ENCODE results near the gene DLGAP5. TPM values are rescaled to one million over a fixed set of nuclear protein-coding genes. Genes with fewer than 3 reads are reported as not detected.

The DLGAP5 gene
- total and polyA plus RNA-seq, 2 of the 13 experiments (the other 11 are each of a cell fraction or from before 2014, with no cell fraction given), result 7.7 to 55.8 TPM

- TF ChIP-seq USF2 (IDR thresholded peaks at IDR 0.05; ENCODE audit: low read depth, low read length), result no peak
- no peak for TF ChIP-seq USF2 (CRISPR knock-in tag; IDR thresholded peaks at IDR 0.05; ENCODE audit: borderline replicate concordance)
- no peak for TF ChIP-seq E2F2 (CRISPR knock-in tag; IDR thresholded peaks at IDR 0.05; ENCODE audit: borderline replicate concordance)
- TF ChIP-seq GABPA (IDR thresholded peaks at IDR 0.05; ENCODE audit: low read depth, low read length), result no peak
- peak; percentile 54 for TF ChIP-seq GABPA (CRISPR knock-in tag; IDR thresholded peaks at IDR 0.05; ENCODE audit: low read depth)
- TF ChIP-seq, protein P1, sequence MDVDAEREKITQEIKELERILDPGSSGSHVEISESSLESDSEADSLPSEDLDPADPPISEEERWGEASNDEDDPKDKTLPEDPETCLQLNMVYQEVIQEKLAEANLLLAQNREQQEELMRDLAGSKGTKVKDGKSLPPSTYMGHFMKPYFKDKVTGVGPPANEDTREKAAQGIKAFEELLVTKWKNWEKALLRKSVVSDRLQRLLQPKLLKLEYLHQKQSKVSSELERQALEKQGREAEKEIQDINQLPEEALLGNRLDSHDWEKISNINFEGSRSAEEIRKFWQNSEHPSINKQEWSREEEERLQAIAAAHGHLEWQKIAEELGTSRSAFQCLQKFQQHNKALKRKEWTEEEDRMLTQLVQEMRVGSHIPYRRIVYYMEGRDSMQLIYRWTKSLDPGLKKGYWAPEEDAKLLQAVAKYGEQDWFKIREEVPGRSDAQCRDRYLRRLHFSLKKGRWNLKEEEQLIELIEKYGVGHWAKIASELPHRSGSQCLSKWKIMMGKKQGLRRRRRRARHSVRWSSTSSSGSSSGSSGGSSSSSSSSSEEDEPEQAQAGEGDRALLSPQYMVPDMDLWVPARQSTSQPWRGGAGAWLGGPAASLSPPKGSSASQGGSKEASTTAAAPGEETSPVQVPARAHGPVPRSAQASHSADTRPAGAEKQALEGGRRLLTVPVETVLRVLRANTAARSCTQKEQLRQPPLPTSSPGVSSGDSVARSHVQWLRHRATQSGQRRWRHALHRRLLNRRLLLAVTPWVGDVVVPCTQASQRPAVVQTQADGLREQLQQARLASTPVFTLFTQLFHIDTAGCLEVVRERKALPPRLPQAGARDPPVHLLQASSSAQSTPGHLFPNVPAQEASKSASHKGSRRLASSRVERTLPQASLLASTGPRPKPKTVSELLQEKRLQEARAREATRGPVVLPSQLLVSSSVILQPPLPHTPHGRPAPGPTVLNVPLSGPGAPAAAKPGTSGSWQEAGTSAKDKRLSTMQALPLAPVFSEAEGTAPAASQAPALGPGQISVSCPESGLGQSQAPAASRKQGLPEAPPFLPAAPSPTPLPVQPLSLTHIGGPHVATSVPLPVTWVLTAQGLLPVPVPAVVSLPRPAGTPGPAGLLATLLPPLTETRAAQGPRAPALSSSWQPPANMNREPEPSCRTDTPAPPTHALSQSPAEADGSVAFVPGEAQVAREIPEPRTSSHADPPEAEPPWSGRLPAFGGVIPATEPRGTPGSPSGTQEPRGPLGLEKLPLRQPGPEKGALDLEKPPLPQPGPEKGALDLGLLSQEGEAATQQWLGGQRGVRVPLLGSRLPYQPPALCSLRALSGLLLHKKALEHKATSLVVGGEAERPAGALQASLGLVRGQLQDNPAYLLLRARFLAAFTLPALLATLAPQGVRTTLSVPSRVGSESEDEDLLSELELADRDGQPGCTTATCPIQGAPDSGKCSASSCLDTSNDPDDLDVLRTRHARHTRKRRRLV (CRISPR knock-in tag; IDR thresholded peaks at IDR 0.05), result peak; percentile 58; the same call in 1 of the 2 replicates
- TF ChIP-seq, protein P2, sequence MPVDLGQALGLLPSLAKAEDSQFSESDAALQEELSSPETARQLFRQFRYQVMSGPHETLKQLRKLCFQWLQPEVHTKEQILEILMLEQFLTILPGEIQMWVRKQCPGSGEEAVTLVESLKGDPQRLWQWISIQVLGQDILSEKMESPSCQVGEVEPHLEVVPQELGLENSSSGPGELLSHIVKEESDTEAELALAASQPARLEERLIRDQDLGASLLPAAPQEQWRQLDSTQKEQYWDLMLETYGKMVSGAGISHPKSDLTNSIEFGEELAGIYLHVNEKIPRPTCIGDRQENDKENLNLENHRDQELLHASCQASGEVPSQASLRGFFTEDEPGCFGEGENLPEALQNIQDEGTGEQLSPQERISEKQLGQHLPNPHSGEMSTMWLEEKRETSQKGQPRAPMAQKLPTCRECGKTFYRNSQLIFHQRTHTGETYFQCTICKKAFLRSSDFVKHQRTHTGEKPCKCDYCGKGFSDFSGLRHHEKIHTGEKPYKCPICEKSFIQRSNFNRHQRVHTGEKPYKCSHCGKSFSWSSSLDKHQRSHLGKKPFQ (CRISPR knock-in tag; IDR thresholded peaks at IDR 0.05; ENCODE audit: insufficient replicate concordance), result peak; percentile 81
- TF ChIP-seq TBL1XR1 (IDR thresholded peaks at IDR 0.05; ENCODE audit: borderline replicate concordance, low read length, partially characterized antibody), result peak; percentile 25
- no peak for TF ChIP-seq RARG (CRISPR knock-in tag; IDR thresholded peaks at IDR 0.05; ENCODE audit: low read depth)
- TF ChIP-seq KDM3A (CRISPR knock-in tag; IDR thresholded peaks at IDR 0.05; ENCODE audit: low read depth), result no peak
- peak; percentile 51; the same call in 1 of the 2 replicates for TF ChIP-seq PRDM10 (CRISPR knock-in tag; IDR thresholded peaks at IDR 0.05; ENCODE audit: low read depth)
- TF ChIP-seq MAFF (IDR thresholded peaks at IDR 0.05; ENCODE audit: low read depth, low read length), result peak; percentile 18; the same call in 1 of the 2 replicates
- TF ChIP-seq, protein P3, sequence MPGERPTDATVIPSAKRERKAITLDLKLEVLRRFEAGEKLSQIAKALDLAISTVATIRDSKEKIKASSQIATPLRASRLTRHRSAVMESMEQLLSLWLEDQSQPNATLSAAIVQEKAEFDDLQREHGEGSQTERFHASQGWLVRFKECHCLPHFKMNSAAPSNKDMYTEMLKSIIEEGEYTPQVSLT (CRISPR knock-in tag; IDR thresholded peaks at IDR 0.05; ENCODE audit: borderline replicate concordance, low read depth), result no peak
- TF ChIP-seq ZNF674 (CRISPR knock-in tag; IDR thresholded peaks at IDR 0.05; ENCODE audit: low read depth), result no peak
Measured at GRCh38 chr14:55103005-55103640, 88.3 kb downstream of the DLGAP5 start (continued).
